Measurements from ENCODE around the gene PPP1R3E. TPM values are rescaled to one million over a fixed set of nuclear protein-coding genes. Genes with fewer than 3 reads are reported as not detected.

Gene PPP1R3E
- polyA plus RNA-seq, 3 donors, result 0.81 to 16.7 (median 0.88) TPM

- Histone ChIP-seq H3K27ac (ENCODE audit: low read depth in 1 of 2, low read length in 2 of 2) (no peak overlapping the region), H4K20me1 (ENCODE audit: insufficient read depth, low read length) (no peaks in the 10 kb centered on the region), H3K27me3 (ENCODE audit: control insufficient read depth in 2 of 2, insufficient read depth in 2 of 2, low read length in 2 of 2) (peaks cover 0 to 8% of the 10 kb centered on the region in 2 donors), H3K4me1 (ENCODE audit: control insufficient read depth in 1 of 2, insufficient read depth in 2 of 2, low read length in 2 of 2) (no peaks in the 10 kb centered on the region), H3K9me3 (replicated peaks in 1 of 2; ENCODE audit: control insufficient read depth in 1 of 2, insufficient read depth in 1 of 2, low read length in 2 of 2) (no peaks in the 10 kb centered on the region), H3K79me2 (ENCODE audit: insufficient read depth, low read length) (no peaks in the 10 kb centered on the region), H3K4me2 (replicated peaks; ENCODE audit: extremely low read depth, low read length, poor library complexity, severe bottlenecking) (no peak overlapping the region), H3K36me3 (replicated peaks in 1 of 2; ENCODE audit: control insufficient read depth in 1 of 2, insufficient read depth in 2 of 2, low read length in 2 of 2) (no peaks in the 10 kb centered on the region), H3K9ac (ENCODE audit: insufficient read depth, low read length, poor library complexity, severe bottlenecking) (no peak overlapping the region), H2AFZ (ENCODE audit: insufficient read depth, low read depth, low read length, poor library complexity, severe bottlenecking) (no peak overlapping the region), H3K4me3 (replicated peaks in 1 of 3; ENCODE audit: low read depth in 2 of 3, low read length in 3 of 3) (no peak overlapping the region)
- no peak overlapping the region for H3K4me3 Mint-ChIP-seq
- peaks cover 8 to 19% (median 11%) of the 10 kb centered on the region in 3 donors for H3K27me3 Mint-ChIP-seq (ENCODE audit: low read depth in 3 of 3)
- H3K36me3 Mint-ChIP-seq, result no peaks in the 10 kb centered on the region
- DNase-seq, result no peak
- intact Hi-C loops (cut with micrococcal nuclease), result no loop called here
- peak overlapping the region in 1 of 7 donors; percentile 68 for H3K27ac Mint-ChIP-seq
- H3K4me1 Mint-ChIP-seq, result peaks cover 2% of the 10 kb centered on the region
- TF ChIP-seq CTCF (IDR thresholded peaks at IDR 0.05), result no peak
- H3K9me3 Mint-ChIP-seq, result peaks cover 0 to 2% (median 0%) of the 10 kb centered on the region in 7 donors
These were observed 43.2 kb downstream of the PPP1R3E start for GRCh38 chr14:23259426-23259825.

DNA sequence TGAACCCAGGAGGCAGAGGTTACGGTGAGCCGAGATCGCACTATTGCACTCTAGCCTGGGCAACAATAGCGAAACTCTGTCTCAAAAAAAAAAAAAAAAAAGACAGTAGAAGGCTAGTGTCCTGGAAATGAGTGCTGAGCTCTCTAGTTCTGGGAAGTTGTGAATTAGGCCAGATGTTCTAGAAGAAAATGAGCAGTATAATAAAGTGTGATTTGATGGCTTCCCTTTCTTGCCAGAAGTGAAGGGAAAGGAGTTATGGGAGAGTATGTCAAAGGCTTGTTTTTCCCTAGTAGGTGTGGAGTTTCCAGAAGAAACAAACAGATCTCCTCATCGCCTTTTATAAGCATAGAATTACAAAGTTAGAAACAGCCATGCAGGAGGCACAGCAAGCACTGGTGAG is 44.4 kb downstream of the PPP1R3E start:
- Histone ChIP-seq H3K4me3 (replicated peaks in 1 of 3; ENCODE audit: low read depth in 2 of 3, low read length in 3 of 3) (no peak overlapping the region), H3K9ac (ENCODE audit: insufficient read depth, low read length, poor library complexity, severe bottlenecking) (no peak overlapping the region), H3K27me3 (ENCODE audit: control insufficient read depth in 2 of 2, insufficient read depth in 2 of 2, low read length in 2 of 2) (peaks cover 0 to 7% of the 10 kb centered on the region in 2 donors), H3K79me2 (ENCODE audit: insufficient read depth, low read length) (no peaks in the 10 kb centered on the region), H2AFZ (ENCODE audit: insufficient read depth, low read depth, low read length, poor library complexity, severe bottlenecking) (no peak overlapping the region), H3K4me2 (replicated peaks; ENCODE audit: extremely low read depth, low read length, poor library complexity, severe bottlenecking) (no peak overlapping the region), H3K4me1 (ENCODE audit: control insufficient read depth in 1 of 2, insufficient read depth in 2 of 2, low read length in 2 of 2) (peaks cover 0 to 1% of the 10 kb centered on the region in 2 donors), H3K36me3 (replicated peaks in 1 of 2; ENCODE audit: control insufficient read depth in 1 of 2, insufficient read depth in 2 of 2, low read length in 2 of 2) (no peaks in the 10 kb centered on the region), H4K20me1 (ENCODE audit: insufficient read depth, low read length) (no peaks in the 10 kb centered on the region), H3K27ac (ENCODE audit: low read depth in 1 of 2, low read length in 2 of 2) (no peak overlapping the region), H3K9me3 (replicated peaks in 1 of 2; ENCODE audit: control insufficient read depth in 1 of 2, insufficient read depth in 1 of 2, low read length in 2 of 2) (no peaks in the 10 kb centered on the region)
- H3K9me3 Mint-ChIP-seq, result peaks cover 0 to 2% (median 0%) of the 10 kb centered on the region in 7 donors
- no peaks in the 10 kb centered on the region for H3K36me3 Mint-ChIP-seq
- H3K27me3 Mint-ChIP-seq (ENCODE audit: low read depth in 3 of 3), result peaks cover 3 to 10% (median 8%) of the 10 kb centered on the region in 3 donors
- intact Hi-C loops (cut with micrococcal nuclease), result no loop called here
- no peak for TF ChIP-seq CTCF (IDR thresholded peaks at IDR 0.05)
- 97% methylated on average over 4 of the region's 5 CpGs for WGBS (ENCODE audit: insufficient coverage)
- H3K27ac Mint-ChIP-seq, result no peak overlapping the region
- H3K4me1 Mint-ChIP-seq, result peaks cover 5% of the 10 kb centered on the region
- H3K4me3 Mint-ChIP-seq, result no peak overlapping the region
- no peak for DNase-seq

Measured in CD14-positive monocyte (primary cell).